GM19043 (cell line): ENCODE results near the gene OLFML2B.

Source experiments
- ATAC-seq: cut with Tn5 transposase; IDR thresholded peaks from one replicate; pipeline ENCODE4 v1.9.1; 2021; ENCODE audit warnings: low read depth; ENCODE audit not compliant: unreplicated experiment

The OLFML2B gene

DNA sequence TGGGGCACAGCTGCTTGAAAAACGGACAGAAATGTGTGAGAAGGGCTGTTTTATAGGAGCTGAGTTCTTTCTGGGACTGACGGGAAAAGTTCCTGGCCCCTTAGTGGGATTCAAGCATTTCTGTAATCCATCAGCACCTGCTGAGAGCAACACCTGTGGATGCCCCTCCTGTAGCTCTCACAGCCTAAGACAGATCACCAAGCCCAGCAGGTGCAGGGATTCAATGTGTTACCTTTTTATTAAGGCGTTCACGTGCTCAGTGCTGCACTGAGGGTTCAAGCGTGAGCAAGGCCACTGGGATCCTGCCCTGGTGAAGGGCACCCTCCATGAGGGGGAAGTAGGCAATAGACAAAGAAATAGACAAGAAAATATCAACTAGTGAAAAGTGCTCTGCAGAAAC lies 14.9 kb downstream of the OLFML2B start:
- no peak for ATAC-seq

DNA sequence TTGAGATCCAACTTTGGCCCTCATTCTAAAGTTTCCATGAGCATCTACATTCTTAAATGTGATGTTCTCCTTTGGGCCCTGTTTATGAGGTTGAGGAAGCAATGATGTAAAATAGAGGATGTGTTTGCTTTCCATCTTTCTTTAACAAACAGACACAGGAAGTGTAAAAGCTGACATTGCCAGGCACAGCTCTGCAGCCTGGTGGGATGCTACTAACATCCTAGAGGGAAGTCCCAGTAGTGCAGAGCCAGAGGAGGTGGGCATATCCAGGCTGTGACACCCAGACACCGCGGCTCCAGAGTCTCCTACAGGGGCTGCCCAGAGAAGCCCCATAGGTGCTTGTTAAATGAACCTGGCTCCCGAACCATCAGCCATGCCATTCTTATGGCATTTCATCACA lies 16.2 kb downstream of the OLFML2B start:
- ATAC-seq = no peak

DNA sequence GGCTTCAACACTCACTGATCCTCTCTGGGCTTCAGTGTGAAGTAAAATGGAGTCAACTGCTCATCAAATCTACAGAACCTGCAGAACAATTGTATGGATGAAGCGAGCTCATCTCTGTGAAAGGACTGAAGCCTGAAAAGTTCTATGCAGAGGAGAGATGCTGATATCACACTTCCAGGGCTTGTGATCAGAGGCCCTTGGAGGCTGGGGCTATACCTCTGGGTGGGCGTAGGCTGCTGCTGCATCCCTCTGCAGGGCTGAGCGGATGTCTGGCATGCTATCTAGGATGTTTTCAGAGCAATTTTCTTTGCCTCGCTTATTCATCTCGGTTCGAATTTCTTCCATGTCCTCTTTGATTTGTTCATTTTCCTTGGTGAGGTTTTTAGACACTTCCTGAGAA lies 17.6 kb downstream of the OLFML2B start:
- ATAC-seq = no peak

DNA sequence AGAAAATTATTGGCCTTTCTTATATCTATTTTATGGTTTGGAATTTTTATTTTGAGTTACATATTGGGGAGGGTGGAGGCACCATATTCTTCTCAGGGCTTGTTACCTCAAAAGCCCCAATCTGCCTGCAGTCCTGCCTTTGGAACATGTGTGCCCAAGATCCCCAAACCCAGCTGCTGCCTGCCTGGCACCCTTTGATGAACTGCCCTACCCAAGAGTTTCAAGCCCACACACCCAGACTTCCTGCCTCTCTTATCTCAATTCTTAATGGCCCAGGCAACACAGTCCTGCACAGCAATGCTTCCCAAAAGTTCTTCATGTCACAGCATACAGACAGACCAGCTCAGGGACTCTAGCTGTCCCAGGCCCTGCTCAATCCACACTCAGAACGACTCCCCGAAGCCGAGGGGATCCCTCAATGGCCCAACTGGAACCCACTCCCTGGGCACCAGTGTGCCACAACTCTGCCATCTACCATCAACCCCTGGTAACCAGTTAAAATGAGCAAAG lies 19.2 kb downstream of the OLFML2B start:
- no peak for ATAC-seq

DNA sequence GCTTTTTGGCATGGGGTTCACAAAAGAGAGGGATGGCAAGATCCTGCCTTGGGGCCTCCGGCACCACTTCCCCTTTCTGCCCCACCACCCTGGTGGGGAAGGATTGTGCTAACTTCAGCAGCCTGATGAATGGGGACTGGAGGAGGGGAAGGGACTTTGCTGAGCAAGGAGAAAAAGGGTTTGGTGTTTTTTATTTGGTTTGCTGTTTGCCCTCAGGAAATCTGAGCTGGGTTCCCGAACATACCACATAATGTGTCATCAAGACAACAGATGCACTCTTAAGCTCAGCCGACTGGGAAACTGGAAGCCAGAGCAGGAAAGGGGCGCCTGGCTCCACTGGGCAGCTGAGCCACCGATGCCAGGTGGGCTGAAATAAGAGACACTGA lies 19.8 kb downstream of the OLFML2B start:
- ATAC-seq = no peak

DNA sequence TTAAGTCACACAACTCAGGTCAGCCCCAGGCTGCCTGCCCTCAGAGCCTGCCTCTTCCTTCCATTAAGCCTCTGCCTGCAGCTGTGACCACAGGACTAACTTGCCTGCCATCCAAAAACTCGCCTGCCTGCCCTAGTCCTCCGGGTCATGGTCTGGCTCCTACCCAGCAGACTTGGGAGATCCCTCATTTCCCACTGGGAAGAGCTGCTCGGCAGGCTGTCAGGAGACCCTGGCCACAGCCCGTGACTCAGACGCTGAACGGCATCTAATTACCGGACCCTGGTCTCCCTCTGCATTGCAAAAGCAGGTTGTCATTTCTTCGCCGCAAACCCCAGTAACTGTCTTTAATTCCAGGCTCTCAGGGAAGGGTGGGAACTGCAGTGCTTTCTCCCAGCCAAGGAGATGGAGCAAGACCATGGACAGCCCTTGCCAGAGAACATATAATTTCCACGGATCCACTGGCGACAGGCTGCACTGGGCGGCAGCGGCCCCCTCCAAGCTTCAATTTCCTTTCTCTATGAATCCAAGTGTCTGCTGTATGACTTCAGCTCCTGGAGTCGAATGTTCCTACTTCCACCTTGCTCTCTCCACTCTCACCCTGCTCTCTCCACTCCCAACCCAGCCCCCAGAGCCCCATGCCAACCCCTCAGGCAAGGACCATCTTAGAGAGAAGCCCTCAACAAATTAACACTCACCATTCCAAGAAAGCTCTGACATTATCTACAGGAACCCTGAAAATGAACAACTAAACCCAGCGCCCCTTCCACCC lies 20.4 kb downstream of the OLFML2B start:
- ATAC-seq = no peak

DNA sequence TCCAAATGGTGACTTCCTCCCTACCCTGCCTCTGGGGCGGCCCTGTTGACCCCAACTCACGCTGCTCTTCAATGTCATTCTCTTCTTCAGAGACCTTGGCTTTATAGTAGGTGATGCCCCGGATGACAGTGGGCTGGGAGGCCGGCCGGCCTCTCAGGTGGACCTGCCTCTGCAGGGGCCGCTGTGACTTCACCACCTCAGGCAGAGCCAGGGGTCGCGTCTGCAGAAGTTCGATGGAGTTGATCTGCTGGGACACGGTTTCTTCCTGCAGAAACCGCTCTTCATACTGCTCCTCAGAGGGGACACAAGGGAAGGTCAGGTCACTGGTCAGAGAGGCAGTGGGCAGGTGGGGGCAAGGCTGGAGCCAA lies 23.6 kb downstream of the OLFML2B start:
- no peak for ATAC-seq

DNA sequence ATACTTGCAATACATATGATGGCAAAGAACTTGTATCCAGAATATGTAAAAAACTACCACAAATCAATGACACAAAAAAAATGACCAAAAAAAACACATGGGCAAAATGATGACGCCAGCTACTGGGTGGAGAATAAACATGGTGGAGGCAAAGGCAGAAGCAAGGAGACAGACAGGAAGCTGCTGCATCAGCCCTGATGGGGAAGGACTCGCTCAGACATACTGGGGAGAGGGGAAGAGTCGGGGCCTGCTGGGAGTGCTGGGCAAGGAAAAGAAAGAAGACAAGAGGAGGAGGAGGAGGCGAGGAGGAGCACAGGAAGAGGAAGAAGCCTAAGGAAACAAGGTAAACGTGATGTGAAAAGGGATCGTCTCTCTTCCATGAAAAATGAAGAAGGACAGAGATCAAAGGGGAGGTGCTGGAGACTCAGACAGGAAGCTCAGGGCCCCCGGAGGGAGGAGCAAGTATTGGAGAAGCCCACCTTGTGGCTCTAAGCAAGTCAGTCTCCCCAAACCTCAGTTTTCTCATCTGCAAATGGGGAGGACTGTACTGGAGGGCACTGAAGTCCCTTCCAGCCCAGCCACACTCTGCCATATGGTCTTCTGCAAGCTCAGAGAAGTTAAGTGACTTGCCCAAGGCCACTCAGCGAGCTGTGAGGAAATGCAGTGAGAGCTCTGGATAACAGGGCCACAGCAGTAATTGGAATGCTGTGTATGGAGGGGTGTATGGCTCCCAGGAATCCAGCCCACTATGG lies 24.2 kb downstream of the OLFML2B start:
- no peak for ATAC-seq

DNA sequence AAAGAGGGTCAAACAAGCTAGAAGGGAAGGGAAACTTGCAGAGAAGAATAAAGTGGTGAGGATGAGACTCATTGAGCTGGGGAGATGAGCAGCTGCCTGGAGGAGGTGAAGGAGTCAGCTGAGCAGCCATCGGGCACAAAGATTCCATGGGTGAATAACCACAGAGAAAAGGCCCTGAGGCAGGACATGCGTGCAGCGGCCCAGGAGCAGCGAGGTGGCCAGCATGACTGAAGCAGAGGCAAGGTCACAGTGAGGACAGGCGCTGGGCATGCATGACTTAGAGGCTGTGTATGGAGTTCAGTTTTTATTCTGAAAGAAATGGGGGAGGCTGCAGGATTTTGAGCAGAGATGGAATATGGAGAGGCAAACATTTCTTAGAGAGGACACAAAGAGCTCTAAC lies 24.9 kb downstream of the OLFML2B start:
- ATAC-seq = no peak

DNA sequence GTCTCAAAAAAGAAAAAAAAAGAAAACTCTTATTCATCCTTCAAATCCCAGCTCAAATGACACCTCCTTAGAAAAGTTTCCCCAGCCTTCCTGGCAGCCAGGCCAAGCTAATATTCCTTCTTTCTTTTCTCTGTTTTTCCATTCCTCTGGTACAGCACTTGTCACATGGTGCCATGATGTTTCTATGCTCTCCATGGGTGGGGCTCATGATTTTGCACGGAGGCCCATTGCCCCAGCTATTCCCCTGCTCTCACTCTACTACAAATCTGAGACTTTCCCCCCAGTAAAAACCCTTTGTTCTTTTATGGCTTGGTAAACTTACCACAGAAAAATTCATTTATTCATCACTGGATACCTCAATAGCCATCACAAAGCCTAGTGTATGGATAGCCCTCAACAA lies 26.5 kb downstream of the OLFML2B start:
- ATAC-seq = no peak

DNA sequence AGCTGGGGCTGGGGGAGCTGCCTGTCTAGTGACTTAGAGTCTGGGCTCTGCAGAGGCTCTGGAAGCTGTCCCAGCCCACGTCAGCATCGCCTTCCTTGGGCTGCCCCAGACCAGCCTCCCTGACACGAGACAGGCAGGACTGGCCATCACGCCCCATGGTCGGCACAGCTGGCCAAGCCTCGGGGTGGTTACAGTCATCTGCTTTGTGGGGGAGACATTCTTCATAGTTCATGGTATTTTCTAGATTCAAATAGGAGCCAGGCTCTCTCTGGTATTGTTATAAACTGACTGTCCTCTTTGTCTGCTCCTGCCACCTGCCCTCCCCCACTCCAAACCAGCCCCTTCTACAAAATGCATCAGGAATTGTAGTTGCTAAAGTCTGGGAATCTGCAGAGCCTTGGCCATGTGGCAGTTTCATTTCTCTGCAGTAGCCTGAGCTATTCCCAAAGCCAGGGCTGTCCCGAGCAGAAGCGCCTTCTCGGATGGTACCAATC lies 29.4 kb downstream of the OLFML2B start:
- ATAC-seq = no peak

DNA sequence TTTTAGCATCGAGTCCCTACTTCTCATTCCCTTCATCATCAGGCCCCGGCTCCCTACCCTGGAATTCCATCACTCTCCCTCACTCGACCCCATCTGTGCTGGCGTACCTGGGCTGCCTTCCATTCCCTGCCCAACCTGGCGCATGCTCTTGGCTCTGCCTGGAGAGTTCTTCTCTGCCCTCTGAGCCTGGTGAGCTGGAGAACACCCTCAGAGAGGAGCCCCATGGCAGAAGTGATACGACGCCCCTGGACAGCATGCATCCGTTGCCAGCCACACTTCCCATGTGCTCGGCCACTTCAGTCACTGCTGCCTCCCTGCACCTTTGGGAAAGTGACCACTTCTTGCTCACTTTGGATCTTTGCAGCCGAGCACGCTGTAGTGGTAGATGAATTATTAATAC lies 30.1 kb downstream of the OLFML2B start:
- no peak for ATAC-seq

DNA sequence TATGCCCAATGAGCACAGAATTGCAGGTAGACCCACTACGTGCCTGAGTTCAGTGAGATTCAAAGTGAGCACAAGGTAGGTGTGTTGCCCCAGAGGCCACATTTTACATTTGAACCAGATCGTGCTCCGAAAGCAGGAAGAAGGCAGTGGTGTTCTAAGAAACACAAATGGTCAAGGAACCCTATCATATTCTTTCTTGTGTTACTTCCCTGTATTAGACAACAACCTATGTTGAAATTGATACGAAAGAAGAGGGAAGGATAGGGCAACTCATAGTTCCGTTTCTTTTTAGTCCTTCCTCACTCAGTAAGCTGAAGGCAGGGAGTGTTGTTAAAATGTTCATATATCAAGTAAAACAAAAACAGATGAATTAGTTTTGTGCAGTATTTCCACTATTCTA lies 33.9 kb downstream of the OLFML2B start:
- ATAC-seq = no peak

DNA sequence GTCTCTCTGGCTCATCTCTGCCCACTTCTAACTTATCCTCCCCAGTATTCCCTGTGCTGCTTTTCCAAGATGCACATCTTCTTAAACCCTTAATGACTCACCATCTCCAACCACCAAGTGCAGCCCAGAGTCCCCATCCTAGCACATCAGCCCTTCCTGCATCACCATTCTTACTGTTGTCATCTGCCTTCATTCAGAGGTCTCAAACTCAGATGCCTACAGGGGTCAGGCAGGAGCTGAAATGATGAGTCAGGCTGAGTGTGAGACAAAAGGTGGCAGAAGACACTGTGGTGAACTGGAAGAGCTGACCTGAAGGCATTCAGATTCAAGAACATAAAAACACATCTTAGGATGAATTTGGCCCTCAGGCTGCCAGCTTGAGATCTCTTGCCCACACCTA lies 34.6 kb downstream of the OLFML2B start:
- ATAC-seq = no peak

DNA sequence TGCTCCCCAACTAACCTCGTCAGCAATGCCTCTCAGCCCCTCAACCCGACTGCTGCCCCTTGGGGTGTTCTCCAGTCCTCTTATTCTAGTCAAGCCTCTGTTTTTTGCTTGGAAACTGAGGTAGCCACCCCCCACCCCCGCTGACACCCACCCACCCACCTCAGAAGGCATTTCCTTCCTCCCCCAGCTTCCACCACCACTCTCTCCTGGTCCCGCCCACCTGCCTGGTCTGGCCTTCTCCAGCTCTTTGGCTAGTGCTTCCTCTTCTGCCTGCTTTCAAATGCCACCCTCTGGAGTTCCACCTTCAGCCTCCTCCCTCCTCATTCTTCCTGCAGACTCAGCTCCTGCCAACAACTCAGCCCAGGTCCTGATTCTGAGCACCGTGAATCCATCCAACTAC lies 35.3 kb downstream of the OLFML2B start:
- no peak for ATAC-seq

DNA sequence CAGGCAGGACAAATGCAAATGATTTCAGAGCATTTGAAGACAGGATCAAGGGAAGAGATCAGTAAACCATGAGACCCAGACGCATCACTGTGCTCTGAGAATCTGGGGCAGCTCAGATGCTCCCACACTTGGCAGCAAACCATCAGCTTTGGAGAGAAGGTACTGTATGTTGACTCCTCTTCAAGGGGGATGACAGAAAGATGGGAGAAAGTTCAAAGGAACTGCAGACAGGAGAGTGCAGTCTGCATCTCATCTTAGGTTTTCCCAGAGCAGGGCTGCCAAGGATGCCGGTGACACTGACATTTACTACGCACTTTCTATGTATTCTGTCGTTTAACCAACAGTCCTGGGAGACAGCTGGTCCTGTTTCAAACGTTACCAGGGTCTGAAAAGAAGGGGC lies 35.8 kb downstream of the OLFML2B start:
- no peak for ATAC-seq

DNA sequence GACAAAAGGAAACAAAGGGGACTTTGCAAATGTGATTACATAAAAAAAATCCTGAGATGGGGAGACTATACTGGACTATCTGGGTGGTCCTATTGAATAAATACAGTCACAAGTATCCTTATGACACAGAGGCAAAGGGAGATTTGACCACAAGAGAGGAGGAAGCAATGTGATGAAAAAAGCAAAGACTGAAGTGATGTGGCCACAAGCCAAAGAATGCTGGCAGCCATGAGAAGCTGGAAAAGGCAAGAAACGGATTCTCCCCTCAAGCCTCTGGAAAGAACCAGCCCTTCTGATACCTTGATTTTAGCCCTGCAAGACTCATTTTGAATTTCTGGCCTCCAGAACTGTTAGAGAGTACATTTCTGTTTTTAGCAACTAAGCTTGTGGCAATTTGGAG lies 36.4 kb downstream of the OLFML2B start:
- no peak for ATAC-seq

DNA sequence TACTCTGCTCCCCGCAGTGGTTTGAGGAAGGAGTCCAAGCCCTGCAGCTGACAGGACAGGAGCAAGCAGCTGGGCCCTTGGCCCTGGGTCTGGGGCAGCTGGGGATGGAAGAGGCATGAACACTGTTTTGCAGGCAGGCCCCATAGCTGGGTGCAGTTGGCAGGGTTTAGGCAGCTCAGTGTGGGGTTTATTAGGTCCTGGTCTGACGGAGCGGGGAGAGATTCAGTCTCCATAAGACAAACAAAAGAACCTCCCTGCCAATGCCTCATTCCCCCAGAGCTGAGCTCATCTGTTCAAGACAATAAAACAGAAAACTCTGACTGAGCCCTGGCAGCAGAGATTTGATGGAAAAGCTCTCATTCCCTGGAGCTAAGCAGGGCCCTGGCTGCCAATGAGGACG lies 37.3 kb downstream of the OLFML2B start:
- no peak for ATAC-seq

DNA sequence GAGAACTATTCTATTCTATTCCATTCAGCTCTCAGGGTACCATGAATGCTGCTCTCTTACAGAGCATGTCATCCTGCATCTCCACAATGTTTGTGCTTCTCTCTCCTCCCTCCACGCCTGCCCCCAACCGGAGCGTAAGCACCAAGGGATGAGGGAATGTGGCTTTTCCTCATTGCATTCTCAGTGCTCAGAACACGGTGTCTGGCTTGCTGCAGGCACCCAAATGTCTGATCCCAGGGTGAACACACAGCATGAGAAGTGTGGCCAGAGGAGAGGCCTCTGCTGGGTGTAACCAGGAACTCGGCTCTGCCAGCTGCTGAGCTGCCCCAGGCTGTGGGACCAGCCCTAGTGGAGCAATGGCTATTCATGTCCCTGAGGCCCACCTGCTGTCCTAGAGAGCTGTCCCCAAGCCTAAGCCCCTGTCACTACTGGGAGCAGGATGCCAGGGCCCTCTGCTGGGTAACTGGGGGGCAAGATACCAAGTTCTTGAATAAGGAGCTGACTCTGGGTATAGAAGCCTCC lies 38.3 kb downstream of the OLFML2B start:
- no peak for ATAC-seq

DNA sequence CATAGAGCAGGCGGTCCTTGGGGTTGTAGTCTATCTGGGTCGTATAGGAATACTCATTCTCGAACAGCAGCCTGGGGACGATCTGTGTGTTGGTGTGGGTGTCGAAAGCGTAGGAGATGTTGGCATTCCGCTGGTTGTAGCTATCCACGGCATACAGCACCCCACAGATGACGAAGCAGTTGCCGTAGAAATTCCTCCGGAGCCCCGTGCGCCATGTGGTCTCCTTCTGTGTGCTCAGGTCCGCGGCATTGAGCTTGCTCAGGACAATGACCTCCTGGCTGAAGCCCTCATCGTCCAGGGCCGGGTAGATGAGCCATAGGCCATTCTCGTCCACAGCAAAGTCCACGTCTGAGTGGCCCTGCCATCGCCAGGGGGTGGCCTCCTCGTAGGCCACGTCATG lies 39.9 kb downstream of the OLFML2B start:
- no peak for ATAC-seq

DNA sequence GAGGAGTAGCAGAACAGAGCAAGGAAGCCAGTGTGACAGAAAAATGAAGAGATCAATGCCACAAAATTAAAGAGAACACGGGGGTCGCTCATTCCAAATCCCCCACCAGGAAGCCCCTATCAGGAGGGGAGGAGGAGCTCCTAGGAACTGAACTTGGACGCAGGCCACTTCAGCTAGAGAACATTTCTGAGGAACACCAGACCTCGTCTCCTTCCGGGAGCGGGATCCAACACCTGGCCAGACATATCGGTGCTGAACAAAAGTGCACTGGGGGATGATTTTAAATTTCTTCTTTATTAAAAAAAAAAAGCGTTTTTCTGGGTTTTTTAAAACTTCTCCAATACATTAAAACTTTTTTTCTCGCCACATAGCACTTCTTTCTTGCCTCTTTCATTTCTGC lies 40.8 kb downstream of the OLFML2B start:
- ATAC-seq = no peak

DNA sequence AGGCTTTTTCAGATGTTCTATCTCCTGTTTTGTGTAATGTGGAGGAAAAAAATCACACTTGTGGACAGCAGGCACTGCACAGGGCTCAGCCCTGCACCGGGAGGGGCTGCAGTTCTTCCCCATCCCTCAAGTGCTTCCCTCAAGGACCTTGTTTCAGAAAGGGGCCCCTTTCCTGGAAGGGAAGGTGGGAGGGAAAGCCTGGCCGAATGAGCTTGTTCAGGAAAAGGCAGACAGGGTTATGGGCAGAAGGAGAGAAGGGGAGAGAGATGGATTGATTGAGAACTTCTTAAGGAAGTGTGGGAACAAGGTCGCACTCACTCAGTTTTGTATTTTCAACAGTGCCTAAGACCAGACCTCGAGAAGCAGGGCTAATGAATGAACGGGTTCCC lies 41.2 kb downstream of the OLFML2B start:
- ATAC-seq = no peak
